ENCODE data around the gene RPS6KC1. TPM values are rescaled to one million over a fixed set of nuclear protein-coding genes. Genes with fewer than 3 reads are reported as not detected.

The RPS6KC1 gene
- total and polyA plus RNA-seq, 2 of the 4 experiments (the other 2 are of a cell fraction) = 7.9 to 23.7 TPM

DNA sequence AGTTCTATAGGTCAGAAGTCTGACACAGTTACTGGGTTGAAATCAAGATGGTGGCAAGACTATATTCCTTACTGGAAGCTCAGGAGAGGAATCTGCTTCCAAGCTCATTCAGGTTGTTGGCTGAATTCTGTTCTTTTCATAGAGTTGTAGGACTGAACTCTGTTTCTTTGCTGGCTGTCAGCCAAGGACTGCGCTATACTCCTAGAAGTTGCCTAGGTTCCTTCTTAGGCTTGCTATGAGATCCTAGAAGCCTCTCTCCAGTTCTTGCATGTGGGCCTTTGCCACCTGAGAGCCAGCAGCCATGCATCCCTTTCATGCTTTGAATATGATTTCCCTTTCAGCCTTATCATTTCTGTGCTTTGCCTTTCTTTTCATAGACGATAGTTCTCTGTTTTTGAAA, 176.4 kb downstream of the RPS6KC1 start:
- no peak overlapping the region for H2BK15ac ChIP-seq (ENCODE audit: low read depth, low read length)
- H3K27me3 ChIP-seq (ENCODE audit: control insufficient read depth, insufficient read depth, low read length) = no peaks in the 10 kb centered on the region
- no peak for DNase-seq
- H3K9me3 ChIP-seq (ENCODE audit: control insufficient read depth, insufficient read depth, low read length) = no peaks in the 10 kb centered on the region
- H2BK120ac ChIP-seq (ENCODE audit: low read depth, low read length) = no peak overlapping the region
- no peak overlapping the region for H3K9ac ChIP-seq (ENCODE audit: low read depth, low read length)
- intact Hi-C loops (cut with micrococcal nuclease) (no loop called here), dilution Hi-C loops (cut with HindIII; ENCODE audit: low sequenced_read_pairs, unreplicated experiment) (no loop called here), in situ Hi-C loops (cut with MboI; ENCODE audit: low sequenced_read_pairs) (no loop called here)
- no peak overlapping the region for H3K4ac ChIP-seq (ENCODE audit: low read depth, low read length)
- H3K14ac ChIP-seq (replicated peaks; ENCODE audit: low read depth, low read length) = no peak overlapping the region
- H3K9me1 ChIP-seq (ENCODE audit: insufficient read depth, low read length) = peaks cover 3% of the 10 kb centered on the region
- H4K91ac ChIP-seq (ENCODE audit: insufficient read depth, low read depth, low read length) = no peak overlapping the region
- no peak overlapping the region for H2AK5ac ChIP-seq (ENCODE audit: low read depth, low read length)
- no peak for ATAC-seq (ENCODE audit: low read depth)
- no peak overlapping the region for H4K8ac ChIP-seq (ENCODE audit: low read depth in 2 of 2, low read length in 2 of 2)
- H3K4me2 ChIP-seq (ENCODE audit: low read depth, low read length) = no peak overlapping the region
- H2AK9ac ChIP-seq (replicated peaks; ENCODE audit: low read depth, low read length, poor library complexity) = no peak overlapping the region
- TF ChIP-seq SMC3 (IDR thresholded peaks at IDR 0.05; ENCODE audit: low read depth, low read length) (no peak), FOS (IDR thresholded peaks at IDR 0.05; ENCODE audit: low read depth, low read length) (no peak), MAFK (IDR thresholded peaks at IDR 0.05; ENCODE audit: low read depth, low read length) (no peak), RFX5 (IDR thresholded peaks at IDR 0.05; ENCODE audit: low read depth, low read length) (no peak), RCOR1 (IDR thresholded peaks at IDR 0.05; ENCODE audit: insufficient replicate concordance, low read length) (no peak), POLR2A (IDR thresholded peaks at IDR 0.05; ENCODE audit: low read depth, low read length) (no peak), CEBPB (IDR thresholded peaks at IDR 0.05; ENCODE audit: low read depth, low read length) (no peak)
- TF ChIP-seq, protein P1, sequence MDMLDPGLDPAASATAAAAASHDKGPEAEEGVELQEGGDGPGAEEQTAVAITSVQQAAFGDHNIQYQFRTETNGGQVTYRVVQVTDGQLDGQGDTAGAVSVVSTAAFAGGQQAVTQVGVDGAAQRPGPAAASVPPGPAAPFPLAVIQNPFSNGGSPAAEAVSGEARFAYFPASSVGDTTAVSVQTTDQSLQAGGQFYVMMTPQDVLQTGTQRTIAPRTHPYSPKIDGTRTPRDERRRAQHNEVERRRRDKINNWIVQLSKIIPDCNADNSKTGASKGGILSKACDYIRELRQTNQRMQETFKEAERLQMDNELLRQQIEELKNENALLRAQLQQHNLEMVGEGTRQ (IDR thresholded peaks at IDR 0.05; ENCODE audit: low read depth, low read length) = no peak
- no peak overlapping the region for H3K27ac ChIP-seq (ENCODE audit: insufficient read depth, low read length)
- WGBS, 2 experiments (ENCODE audit: extremely low coverage in 2 of 2, insufficient read length in 1 of 2) = no CpG with 5 or more reads among the region's 2 CpGs
- POLR2A ChIA-PET (ENCODE audit: unreplicated experiment) = no interaction called here
- H3K36me3 ChIP-seq (ENCODE audit: control insufficient read depth, insufficient read depth, low read length) = no peaks in the 10 kb centered on the region
- H3K23ac ChIP-seq (ENCODE audit: low read depth, low read length) = no peak overlapping the region
- no TSS peak for BruUV-seq (replicated peaks)
- H3K79me1 ChIP-seq (ENCODE audit: low read depth in 1 of 2, low read length in 2 of 2) = peaks cover 0 to 5% of the 10 kb centered on the region in 2 experiments; a peak in 3 of 4 replicates
- no peak overlapping the region for H4K5ac ChIP-seq (ENCODE audit: low read depth, low read length)
- CTCF ChIA-PET = no interaction called here
- no peaks in the 10 kb centered on the region for H4K20me1 ChIP-seq (ENCODE audit: insufficient read depth, low read length)
- H3K4me1 ChIP-seq (ENCODE audit: control insufficient read depth, insufficient read depth, low read length) = peaks cover 4% of the 10 kb centered on the region
- H2BK20ac ChIP-seq (ENCODE audit: low read depth, low read length) = no peak overlapping the region
- H2AFZ ChIP-seq (replicated peaks; ENCODE audit: low read length, poor library complexity) = no peak overlapping the region
- no peak overlapping the region for H3K4me3 ChIP-seq (ENCODE audit: insufficient read depth, low read depth, low read length)
- H3K56ac ChIP-seq (ENCODE audit: extremely low read depth, insufficient read depth, low read length) = no peak overlapping the region
- no peak overlapping the region for H2BK5ac ChIP-seq (ENCODE audit: low read depth, low read length, poor library complexity, severe bottlenecking)
- H3K18ac ChIP-seq (ENCODE audit: low read depth, low read length) = no peak overlapping the region
